T47D (cell line): ENCODE measurements around the gene EIF4G3.
"Not testable (repeated sequence)": the region's sequence is repeated elsewhere in the genome, so short reads cannot be mapped to it uniquely, and the experiment has no call there.

Source experiments
- DNase-seq, 2 experiments: peaks; one replicate each; pipeline versions ENCODE4 v3.0.0 to v3.0.0-alpha.2; 2011 to 2012; ENCODE audit warnings: low read depth in 1 of 2, low spot score in 1 of 2
- JUND ChIP-seq: IDR thresholded peaks from 2 replicates; pipeline ENCODE4 v1.6.1; 2012; ENCODE audit warnings: low read depth
- in situ Hi-C: cut with HindIII; loops from 2 replicates; pipeline ENCODE4 v1.10.0; 2016; ENCODE audit warnings: low sequenced_read_pairs, low pct_unique_long_range_greater_than_20kb

Gene EIF4G3

GRCh38 chr1:21176586-21177555 lies at the start of gene EIF4G3:
Gene EIF4G3 (minus strand): TSS chr1:21176897. CDS start chr1:21002742, 174,155 bp downstream.
- TF ChIP-seq JUND, result no peak
- DNase-seq, result peak; percentile 94 to 95
- in situ Hi-C loops, result no loop called here

GRCh38 chr1:21225065-21225464 lies 48.4 kb upstream of the EIF4G3 start:
- no peak for TF ChIP-seq JUND
- in situ Hi-C loops, result no loop called here
- no peak for DNase-seq

- DNase-seq, result no peak
- no peak for TF ChIP-seq JUND
- in situ Hi-C loops, result no loop called here
Observed at GRCh38 chr1:21220815-21221214, 44.1 kb upstream of the EIF4G3 start.

GRCh38 chr1:21219674-21220073 lies 43.0 kb upstream of the EIF4G3 start:
- DNase-seq, result no peak
- TF ChIP-seq JUND, result no peak
- in situ Hi-C loops, result no loop called here

GRCh38 chr1:21217812-21218596 lies 41.3 kb upstream of the EIF4G3 start:
- no peak for TF ChIP-seq JUND
- in situ Hi-C loops, result no loop called here
- peak in 1 of 2 experiments; percentile 41 for DNase-seq

- in situ Hi-C loops, result no loop called here
- no peak for TF ChIP-seq JUND
- peak in 1 of 2 experiments; percentile 57 for DNase-seq
Observed at GRCh38 chr1:21216835-21217811, 40.4 kb upstream of the EIF4G3 start.

- no peak for DNase-seq
- in situ Hi-C loops, result no loop called here
- TF ChIP-seq JUND, result no peak
Observed at GRCh38 chr1:21212126-21212525, 35.4 kb upstream of the EIF4G3 start.

GRCh38 chr1:21208137-21208700 lies 31.5 kb upstream of the EIF4G3 start:
- in situ Hi-C loops, DNase-seq: not testable (repeated sequence)

GRCh38 chr1:21206117-21206516 lies 29.4 kb upstream of the EIF4G3 start:
- in situ Hi-C loops, result no loop called here
- no peak for TF ChIP-seq JUND
- no peak for DNase-seq

- peak in 1 of 2 experiments; percentile 8 for DNase-seq
- TF ChIP-seq JUND, result no peak
- in situ Hi-C loops, result no loop called here
Observed at GRCh38 chr1:21205416-21205815, 28.7 kb upstream of the EIF4G3 start.

- TF ChIP-seq JUND, result no peak
- in situ Hi-C loops, result no loop called here
- DNase-seq, result no peak
Observed at GRCh38 chr1:21201650-21202049, 25.0 kb upstream of the EIF4G3 start.

GRCh38 chr1:21201238-21201637 lies 24.5 kb upstream of the EIF4G3 start:
- in situ Hi-C loops, result not testable (repeated sequence)

More at GRCh38 chr1:21201238-21201637, 24.5 kb upstream of the EIF4G3 start:
- not testable (repeated sequence) for DNase-seq
